ENCODE measurements around the gene DDAH1. TPM values are rescaled to one million over a fixed set of nuclear protein-coding genes. Genes with fewer than 3 reads are reported as not detected.
A peak's percentile ranks its signal among the peaks of the same experiment; 100 is the strongest.
"Not testable (repeated sequence)": the region's sequence is repeated elsewhere in the genome, so short reads cannot be mapped to it uniquely, and the experiment has no call there.

DDAH1 gene
- total RNA-seq, 2 donors from 2014 or later: not detected

- DNase-seq (ENCODE audit: low spot score) (no peak), ATAC-seq (no peak)
- Mint-ChIP-seq H3K4me3 (no peak overlapping the region), H3K4me1 (ENCODE audit: low read depth in 2 of 2) (no peaks in the 10 kb centered on the region), H3K27ac (no peak overlapping the region), H3K27me3 (peaks cover 10 to 24% of the 10 kb centered on the region in 2 donors), H3K9me3 (no peaks in the 10 kb centered on the region), H3K36me3 (no peaks in the 10 kb centered on the region)
Measured at GRCh38 chr1:85484716-85485115, 19.8 kb upstream of the DDAH1 start.

DNA sequence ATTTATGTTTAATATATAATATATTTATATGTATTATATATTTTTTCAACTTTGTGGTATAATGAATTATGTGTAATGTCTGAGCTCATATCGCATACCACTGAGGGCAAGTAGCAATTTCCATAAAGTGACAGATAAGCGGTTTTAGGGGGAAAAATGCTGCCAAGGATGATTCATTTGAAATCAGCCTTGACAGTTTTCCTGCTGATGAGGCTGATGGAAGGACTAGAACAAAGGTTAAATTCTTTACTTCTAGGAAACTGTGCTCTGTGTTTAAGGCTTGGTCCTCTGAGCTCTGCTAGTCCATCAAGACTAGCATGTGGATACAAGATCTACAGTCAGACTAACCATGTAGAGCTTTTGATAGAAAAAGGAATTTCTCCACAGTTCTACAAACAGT lies 19.3 kb upstream of the DDAH1 start:
- H3K9me3 Mint-ChIP-seq: no peaks in the 10 kb centered on the region
- H3K27ac Mint-ChIP-seq: no peak overlapping the region
- H3K4me3 Mint-ChIP-seq: no peak overlapping the region
- DNase-seq (ENCODE audit: low spot score) (no peak), ATAC-seq (no peak)
- no peaks in the 10 kb centered on the region for H3K36me3 Mint-ChIP-seq
- H3K4me1 Mint-ChIP-seq (ENCODE audit: low read depth in 2 of 2): no peaks in the 10 kb centered on the region
- peaks cover 7 to 19% of the 10 kb centered on the region in 2 donors for H3K27me3 Mint-ChIP-seq

DNA sequence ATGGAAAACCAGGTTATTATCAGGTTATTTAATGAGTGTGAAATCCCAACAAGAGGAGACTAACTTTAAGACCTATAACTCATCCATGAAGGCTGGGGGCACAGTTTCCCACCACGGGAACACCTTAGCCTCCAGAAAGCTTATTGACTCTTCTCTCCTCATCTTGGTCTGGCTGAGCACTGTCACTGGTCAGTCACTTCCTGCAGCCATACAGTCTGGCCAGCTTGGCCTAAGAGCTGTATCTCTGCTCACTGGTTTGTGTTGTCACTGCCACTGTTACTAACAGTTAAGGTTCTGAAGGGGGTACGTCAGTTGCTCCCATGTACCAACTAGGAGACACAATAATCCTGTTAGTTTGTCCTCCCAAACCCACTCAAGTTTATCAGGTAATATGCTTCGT lies 16.7 kb upstream of the DDAH1 start:
- no peak overlapping the region for H3K27ac Mint-ChIP-seq
- H3K9me3 Mint-ChIP-seq: peaks cover 3% of the 10 kb centered on the region
- no peak overlapping the region for H3K4me3 Mint-ChIP-seq
- no peaks in the 10 kb centered on the region for H3K4me1 Mint-ChIP-seq (ENCODE audit: low read depth in 2 of 2)
- peaks cover 5 to 25% of the 10 kb centered on the region in 2 donors for H3K27me3 Mint-ChIP-seq
- no peak for DNase-seq (ENCODE audit: low spot score)
- ATAC-seq: no peak
- no peaks in the 10 kb centered on the region for H3K36me3 Mint-ChIP-seq

DNA sequence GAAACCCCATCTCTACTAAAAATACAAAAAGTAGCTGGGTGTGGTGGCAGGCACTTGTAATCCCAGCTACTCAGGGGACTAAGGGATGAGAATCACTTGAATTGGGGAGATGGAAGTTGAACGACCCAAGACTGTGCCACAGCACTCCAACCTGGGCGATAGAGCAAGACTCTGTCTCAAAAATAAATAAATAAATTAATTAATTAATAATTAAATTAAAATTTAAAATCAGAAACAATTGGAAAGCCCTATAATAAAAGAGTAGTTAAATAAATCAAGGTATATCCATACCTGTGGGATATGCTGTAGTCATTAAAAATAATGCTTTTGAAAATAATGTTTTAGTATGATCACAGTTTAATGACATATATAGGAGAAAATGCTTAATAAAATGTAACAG lies 15.6 kb upstream of the DDAH1 start:
- Mint-ChIP-seq H3K27ac (no peak overlapping the region), H3K4me3 (no peak overlapping the region), H3K27me3 (peaks cover 3 to 28% of the 10 kb centered on the region in 2 donors), H3K36me3 (no peaks in the 10 kb centered on the region), H3K9me3 (peaks cover 3% of the 10 kb centered on the region), H3K4me1 (ENCODE audit: low read depth in 2 of 2) (no peaks in the 10 kb centered on the region)
- DNase-seq (ENCODE audit: low spot score): no peak
- ATAC-seq: no peak

DNA sequence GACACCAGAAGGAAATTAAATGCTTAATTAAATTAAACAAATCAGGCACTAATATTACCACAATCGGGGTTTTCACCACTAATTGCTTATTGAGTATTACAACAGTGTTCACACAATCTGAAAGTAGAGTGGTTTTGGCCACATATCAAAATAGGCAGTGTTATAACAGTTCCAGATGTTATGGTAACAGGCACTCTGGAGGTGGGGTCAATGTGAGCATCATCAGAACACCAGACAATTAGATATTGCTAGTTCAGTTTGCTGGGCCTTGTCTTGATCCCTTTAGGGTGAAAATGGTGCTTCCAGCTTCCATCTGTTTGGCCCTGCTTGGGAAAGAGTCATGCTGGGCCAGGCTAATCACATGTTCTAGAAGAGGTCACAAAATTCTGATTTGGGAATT lies 14.5 kb upstream of the DDAH1 start:
- Mint-ChIP-seq H3K4me3 (no peak overlapping the region), H3K27me3 (peaks cover 3 to 30% of the 10 kb centered on the region in 2 donors), H3K9me3 (peaks cover 3% of the 10 kb centered on the region), H3K27ac (no peak overlapping the region), H3K36me3 (no peaks in the 10 kb centered on the region), H3K4me1 (ENCODE audit: low read depth in 2 of 2) (no peaks in the 10 kb centered on the region)
- ATAC-seq (no peak), DNase-seq (ENCODE audit: low spot score) (no peak)

- Mint-ChIP-seq H3K27ac (no peak overlapping the region), H3K27me3 (peaks cover 5 to 36% of the 10 kb centered on the region in 2 donors), H3K4me3 (no peak overlapping the region), H3K9me3 (peaks cover 5% of the 10 kb centered on the region), H3K36me3 (no peaks in the 10 kb centered on the region), H3K4me1 (ENCODE audit: low read depth in 2 of 2) (no peaks in the 10 kb centered on the region)
- no peak for DNase-seq (ENCODE audit: low spot score)
- ATAC-seq: no peak
Measured at GRCh38 chr1:85478366-85478765, 13.4 kb upstream of the DDAH1 start.

GRCh38 chr1:85475055-85475454 lies 10.1 kb upstream of the DDAH1 start:
- ATAC-seq: no peak
- DNase-seq (ENCODE audit: low spot score): no peak
- H3K27me3 Mint-ChIP-seq: peaks cover 10 to 54% of the 10 kb centered on the region in 2 donors
- peaks cover 5% of the 10 kb centered on the region for H3K9me3 Mint-ChIP-seq
- H3K36me3 Mint-ChIP-seq: no peaks in the 10 kb centered on the region
- H3K27ac Mint-ChIP-seq: no peak overlapping the region
- no peak overlapping the region for H3K4me3 Mint-ChIP-seq
- H3K4me1 Mint-ChIP-seq (ENCODE audit: low read depth in 2 of 2): no peaks in the 10 kb centered on the region

GRCh38 chr1:85473390-85473789 lies 8.4 kb upstream of the DDAH1 start:
- Mint-ChIP-seq H3K9me3 (peaks cover 5% of the 10 kb centered on the region), H3K27ac (no peak overlapping the region), H3K36me3 (no peaks in the 10 kb centered on the region), H3K27me3 (peaks cover 13 to 63% of the 10 kb centered on the region in 2 donors), H3K4me3 (no peak overlapping the region), H3K4me1 (ENCODE audit: low read depth in 2 of 2) (no peaks in the 10 kb centered on the region)
- DNase-seq (ENCODE audit: low spot score) (no peak), ATAC-seq (no peak)

- Mint-ChIP-seq H3K4me1 (ENCODE audit: low read depth in 2 of 2) (no peaks in the 10 kb centered on the region), H3K27me3 (peaks cover 23 to 66% of the 10 kb centered on the region in 2 donors), H3K4me3 (no peak overlapping the region), H3K9me3 (peaks cover 2% of the 10 kb centered on the region), H3K27ac (no peak overlapping the region), H3K36me3 (no peaks in the 10 kb centered on the region)
- no peak for DNase-seq (ENCODE audit: low spot score)
- no peak for ATAC-seq
Measured at GRCh38 chr1:85471558-85471957, 6.6 kb upstream of the DDAH1 start.

DNA sequence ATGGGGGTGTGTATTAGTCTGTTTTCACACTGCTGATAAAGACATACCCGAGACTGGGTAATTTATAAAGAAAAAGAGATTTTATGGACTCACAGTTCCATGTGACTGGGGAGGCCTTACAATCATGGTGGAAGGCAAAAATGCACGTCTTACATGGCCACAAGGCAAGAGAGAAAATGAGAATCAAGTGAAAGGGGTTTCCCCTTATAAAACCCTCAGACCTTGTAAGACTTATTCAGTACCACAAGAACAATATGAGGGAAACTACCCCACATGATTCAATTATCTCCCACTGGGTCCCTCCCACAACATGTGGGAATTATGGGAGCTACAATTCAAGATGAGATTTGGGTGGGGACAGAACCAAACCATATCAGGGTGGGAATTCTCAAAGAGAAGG lies 5.2 kb upstream of the DDAH1 start:
- ATAC-seq; H3K36me3 Mint-ChIP-seq; H3K9me3 Mint-ChIP-seq; H3K27ac Mint-ChIP-seq; DNase-seq (ENCODE audit: low spot score); H3K4me1 Mint-ChIP-seq (ENCODE audit: low read depth in 2 of 2); H3K4me3 Mint-ChIP-seq: not testable (repeated sequence)
- peaks cover 27 to 59% of the 10 kb centered on the region in 2 donors for H3K27me3 Mint-ChIP-seq

DNA sequence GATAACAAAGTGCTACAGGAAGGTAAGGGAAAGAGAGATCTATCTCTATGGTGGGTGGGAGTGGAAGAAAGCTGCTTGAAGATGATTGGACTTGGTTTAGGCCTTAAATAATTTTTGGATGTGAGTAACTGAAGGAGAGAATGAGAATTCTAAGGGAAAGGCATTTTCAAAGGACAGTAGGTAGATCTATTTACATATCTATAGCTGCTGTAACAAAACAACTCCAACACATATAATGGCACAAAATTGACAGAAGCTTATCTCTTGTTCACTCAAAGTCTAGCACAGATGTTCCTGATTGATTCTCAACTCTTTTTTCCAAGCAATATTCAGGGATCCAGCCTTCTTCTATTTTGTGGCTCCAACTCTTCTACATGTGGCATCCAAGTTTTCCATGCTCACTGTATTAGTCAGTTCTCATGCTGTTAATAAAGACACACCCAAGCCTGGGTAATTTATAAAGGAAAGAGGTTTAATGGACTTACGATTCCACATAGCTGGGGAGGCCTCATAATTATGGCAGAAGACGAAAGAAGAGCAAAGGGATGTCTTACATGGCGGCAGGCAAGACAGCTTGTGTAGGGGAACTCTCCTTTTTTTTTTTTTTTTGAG lies 3.1 kb upstream of the DDAH1 start:
- no peak overlapping the region for H3K4me3 Mint-ChIP-seq
- no peaks in the 10 kb centered on the region for H3K36me3 Mint-ChIP-seq
- H3K27me3 Mint-ChIP-seq: peaks cover 33 to 59% of the 10 kb centered on the region in 2 donors
- no peak for DNase-seq (ENCODE audit: low spot score)
- H3K9me3 Mint-ChIP-seq: no peaks in the 10 kb centered on the region
- ATAC-seq: no peak
- H3K4me1 Mint-ChIP-seq (ENCODE audit: low read depth in 2 of 2): no peaks in the 10 kb centered on the region
- H3K27ac Mint-ChIP-seq: no peak overlapping the region

DNA sequence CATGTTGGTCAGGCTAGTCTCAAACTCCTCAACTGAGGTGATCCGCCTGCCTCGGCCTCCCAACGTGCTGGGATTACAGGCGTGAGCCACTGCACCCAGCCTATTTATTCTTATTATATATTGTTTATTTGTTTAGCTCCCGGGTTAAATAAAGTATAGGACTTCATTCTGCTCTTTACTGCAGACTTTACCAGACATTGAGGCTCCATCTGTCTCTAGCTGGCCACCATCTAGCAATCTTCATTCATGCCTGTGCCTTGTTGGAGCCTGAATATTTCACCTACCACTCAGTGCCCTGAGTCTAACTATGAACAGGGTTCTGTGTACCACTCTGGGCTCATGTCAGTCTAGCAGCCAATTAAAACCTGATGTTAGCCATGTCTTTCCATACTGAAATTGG lies 2.1 kb upstream of the DDAH1 start:
- peaks cover 42 to 63% of the 10 kb centered on the region in 2 donors for H3K27me3 Mint-ChIP-seq
- DNase-seq (ENCODE audit: low spot score) (no peak), ATAC-seq (no peak)

GRCh38 chr1:85465786-85466134 lies 801 bp upstream of the DDAH1 start:
- H3K36me3 Mint-ChIP-seq: no peaks in the 10 kb centered on the region
- DNase-seq (ENCODE audit: low spot score) (no peak), ATAC-seq (no peak)
- H3K27ac Mint-ChIP-seq: no peak overlapping the region
- H3K4me3 Mint-ChIP-seq: peak overlapping the region; percentile 26
- H3K4me1 Mint-ChIP-seq (ENCODE audit: low read depth in 2 of 2): no peaks in the 10 kb centered on the region
- H3K9me3 Mint-ChIP-seq: no peaks in the 10 kb centered on the region
- peaks cover 39 to 65% of the 10 kb centered on the region in 2 donors for H3K27me3 Mint-ChIP-seq

More for the DNA sequence above, 2.1 kb upstream of the DDAH1 start:
- H3K27ac Mint-ChIP-seq: no peak overlapping the region
- no peaks in the 10 kb centered on the region for H3K36me3 Mint-ChIP-seq
- no peaks in the 10 kb centered on the region for H3K9me3 Mint-ChIP-seq
- H3K4me1 Mint-ChIP-seq (ENCODE audit: low read depth in 2 of 2): no peaks in the 10 kb centered on the region
- H3K4me3 Mint-ChIP-seq: no peak overlapping the region

GRCh38 chr1:85464497-85465098 lies 361 bp downstream of the DDAH1 start:
- H3K4me1 Mint-ChIP-seq (ENCODE audit: low read depth in 2 of 2): no peaks in the 10 kb centered on the region

More at GRCh38 chr1:85464497-85465098, 361 bp downstream of the DDAH1 start:
- Mint-ChIP-seq H3K9me3 (no peaks in the 10 kb centered on the region), H3K4me3 (no peak overlapping the region), H3K27me3 (peaks cover 39 to 59% of the 10 kb centered on the region in 2 donors), H3K36me3 (no peaks in the 10 kb centered on the region), H3K27ac (no peak overlapping the region)
- peak; percentile 62 to 73 for ATAC-seq
- DNase-seq (ENCODE audit: low spot score): no peak
